ENCODE data around the gene JMJD7. TPM values are rescaled to one million over a fixed set of nuclear protein-coding genes. Genes with fewer than 3 reads are reported as not detected.

The JMJD7 gene
- total RNA-seq, 1 donor from 2014 or later, result 26.6 TPM

DNA sequence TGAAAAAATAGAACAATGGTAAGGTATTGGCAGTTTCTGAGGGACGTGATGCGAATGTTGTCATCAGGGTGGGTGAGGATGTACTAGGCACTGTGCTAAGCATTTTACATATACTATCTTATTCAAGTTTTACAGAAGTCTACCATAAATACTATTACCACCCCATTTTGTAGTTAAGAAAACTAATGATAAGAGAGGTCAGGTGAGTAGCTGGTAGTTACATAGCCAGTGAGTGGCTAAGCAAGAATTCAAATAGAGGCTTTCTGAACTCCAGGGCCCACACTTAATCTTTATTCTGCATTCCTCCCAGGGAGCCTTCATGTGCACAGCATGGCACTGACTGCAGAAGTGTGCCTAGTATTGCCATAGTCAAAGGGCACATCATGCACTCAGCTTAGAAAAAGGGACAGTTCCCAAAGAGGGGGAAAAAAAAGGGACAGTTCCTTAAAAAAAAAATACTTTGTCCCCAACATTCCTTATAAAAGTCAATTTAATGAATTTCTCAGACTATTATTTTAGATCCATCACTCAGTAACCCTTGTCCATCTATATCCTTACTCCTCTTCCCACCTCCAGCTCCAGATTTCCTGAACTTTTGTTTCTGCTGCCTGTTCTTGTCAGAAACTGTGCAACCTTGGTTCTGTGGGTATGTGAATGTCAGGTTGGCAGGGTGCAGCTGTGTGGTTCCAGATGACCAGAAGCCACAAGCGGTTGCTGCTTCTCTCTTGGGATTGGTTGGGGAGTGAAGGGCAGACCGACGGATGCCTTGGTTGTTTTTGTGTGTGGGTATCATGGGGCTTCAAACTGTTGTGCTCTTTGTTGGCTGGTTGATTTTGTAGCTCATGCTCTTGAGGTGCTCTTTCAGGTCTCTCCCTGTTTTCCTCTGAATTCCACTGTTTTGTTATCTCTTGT lies 45.3 kb upstream of the JMJD7 start:
- Mint-ChIP-seq H3K4me1 (ENCODE audit: low read depth, unreplicated experiment) (peaks cover 12% of the 10 kb centered on the region), H3K4me3 (ENCODE audit: unreplicated experiment) (no peak overlapping the region), H3K9me3 (ENCODE audit: unreplicated experiment) (no peaks in the 10 kb centered on the region), H3K36me3 (ENCODE audit: unreplicated experiment) (no peaks in the 10 kb centered on the region), H3K27ac (ENCODE audit: unreplicated experiment) (no peak overlapping the region), H3K27me3 (ENCODE audit: unreplicated experiment) (no peaks in the 10 kb centered on the region)
- TF ChIP-seq CTCF (IDR thresholded peaks at IDR 0.05; ENCODE audit: partially characterized antibody, unreplicated experiment), result no peak
- no peak for DNase-seq

- DNase-seq, result no peak
- Mint-ChIP-seq H3K36me3 (ENCODE audit: unreplicated experiment) (no peaks in the 10 kb centered on the region), H3K4me1 (ENCODE audit: low read depth, unreplicated experiment) (peaks cover 13% of the 10 kb centered on the region), H3K4me3 (ENCODE audit: unreplicated experiment) (no peak overlapping the region), H3K9me3 (ENCODE audit: unreplicated experiment) (no peaks in the 10 kb centered on the region), H3K27ac (ENCODE audit: unreplicated experiment) (no peak overlapping the region), H3K27me3 (ENCODE audit: unreplicated experiment) (no peaks in the 10 kb centered on the region)
- no peak for TF ChIP-seq CTCF (IDR thresholded peaks at IDR 0.05; ENCODE audit: partially characterized antibody, unreplicated experiment)
Observed at GRCh38 chr15:41783296-41783695, 44.6 kb upstream of the JMJD7 start.

GRCh38 chr15:41788262-41788661 lies 39.6 kb upstream of the JMJD7 start:
- TF ChIP-seq CTCF (IDR thresholded peaks at IDR 0.05; ENCODE audit: partially characterized antibody, unreplicated experiment), result no peak
- Mint-ChIP-seq H3K4me1 (ENCODE audit: low read depth, unreplicated experiment) (peaks cover 35% of the 10 kb centered on the region), H3K27ac (ENCODE audit: unreplicated experiment) (no peak overlapping the region), H3K4me3 (ENCODE audit: unreplicated experiment) (no peak overlapping the region), H3K36me3 (ENCODE audit: unreplicated experiment) (no peaks in the 10 kb centered on the region), H3K27me3 (ENCODE audit: unreplicated experiment) (no peaks in the 10 kb centered on the region), H3K9me3 (ENCODE audit: unreplicated experiment) (peaks cover 2% of the 10 kb centered on the region)
- DNase-seq, result no peak

- DNase-seq, result no peak
- Mint-ChIP-seq H3K4me1 (ENCODE audit: low read depth, unreplicated experiment) (peaks cover 33% of the 10 kb centered on the region), H3K9me3 (ENCODE audit: unreplicated experiment) (peaks cover 2% of the 10 kb centered on the region), H3K27me3 (ENCODE audit: unreplicated experiment) (no peaks in the 10 kb centered on the region), H3K4me3 (ENCODE audit: unreplicated experiment) (peak overlapping the region; percentile 13), H3K27ac (ENCODE audit: unreplicated experiment) (no peak overlapping the region), H3K36me3 (ENCODE audit: unreplicated experiment) (no peaks in the 10 kb centered on the region)
- TF ChIP-seq CTCF (IDR thresholded peaks at IDR 0.05; ENCODE audit: partially characterized antibody, unreplicated experiment), result no peak
Observed at GRCh38 chr15:41789236-41789635, 38.7 kb upstream of the JMJD7 start.

DNA sequence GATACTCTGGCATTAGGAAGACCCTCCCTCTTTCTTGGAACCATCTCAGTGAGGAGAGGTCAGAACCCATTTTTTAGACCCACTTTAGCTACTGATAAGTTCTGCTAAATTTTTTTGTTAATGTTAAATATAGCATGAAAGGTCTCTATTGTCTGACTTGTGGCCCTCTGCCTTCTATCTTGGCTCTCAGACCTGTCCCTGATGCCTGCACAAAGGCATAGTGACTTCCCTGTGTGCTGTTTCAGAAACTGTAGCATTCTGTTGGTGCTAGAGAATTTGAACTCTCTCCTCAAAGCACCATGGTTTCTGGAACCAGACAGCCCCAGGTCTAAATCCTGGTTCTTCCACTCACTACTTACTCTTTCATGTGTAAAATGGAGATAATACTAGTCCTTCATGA lies 38.2 kb upstream of the JMJD7 start:
- Mint-ChIP-seq H3K9me3 (ENCODE audit: unreplicated experiment) (peaks cover 2% of the 10 kb centered on the region), H3K4me3 (ENCODE audit: unreplicated experiment) (no peak overlapping the region), H3K36me3 (ENCODE audit: unreplicated experiment) (no peaks in the 10 kb centered on the region), H3K4me1 (ENCODE audit: low read depth, unreplicated experiment) (peaks cover 33% of the 10 kb centered on the region), H3K27ac (ENCODE audit: unreplicated experiment) (no peak overlapping the region), H3K27me3 (ENCODE audit: unreplicated experiment) (no peaks in the 10 kb centered on the region)
- TF ChIP-seq CTCF (IDR thresholded peaks at IDR 0.05; ENCODE audit: partially characterized antibody, unreplicated experiment), result no peak
- DNase-seq, result no peak
